GM19239 (cell line): Measurements from ENCODE around the gene EXOC6B.

Source experiments
- DNase-seq: peaks from one replicate; pipeline ENCODE4 v3.0.0; 2011; ENCODE audit warnings: low spot score; ENCODE audit not compliant: insufficient read length
- FAIRE-seq: peaks from 2 replicates; lab custom pipeline; 2011; peaks lifted over from hg19 to GRCh38; lab: Jason Lieb, UNC

The EXOC6B gene

GRCh38 chr2:72157871-72158771 is 667.7 kb downstream of the EXOC6B start:
- DNase-seq: no peak
- FAIRE-seq: no peak

- DNase-seq (no peak), FAIRE-seq (no peak)
Observed at GRCh38 chr2:72156872-72157271, 669.0 kb downstream of the EXOC6B start.

DNA sequence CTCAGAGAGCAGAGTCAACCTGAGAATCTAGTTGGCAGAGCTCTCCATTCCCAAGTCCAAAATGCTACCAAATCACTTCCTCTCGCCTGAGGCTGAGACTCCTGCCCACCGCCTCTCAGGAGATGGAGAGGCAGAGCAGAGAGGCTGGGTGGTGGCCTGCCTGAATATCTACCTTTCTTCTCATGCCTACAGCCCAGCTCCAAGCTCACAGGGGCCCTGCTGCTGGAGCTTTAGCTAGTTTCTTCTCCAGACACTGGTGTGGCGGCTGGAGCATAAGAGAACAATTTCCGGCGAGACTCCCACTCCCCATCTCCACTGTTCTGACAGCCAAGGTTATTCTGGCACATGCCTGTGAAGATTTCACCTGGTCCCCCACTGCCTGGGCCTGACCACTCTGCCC is 670.1 kb downstream of the EXOC6B start:
- FAIRE-seq: no peak
- DNase-seq: no peak

GRCh38 chr2:72155151-72155550 is 670.7 kb downstream of the EXOC6B start:
- DNase-seq: no peak
- no peak for FAIRE-seq

- DNase-seq (no peak), FAIRE-seq (no peak)
Observed at GRCh38 chr2:72154386-72154975, 671.4 kb downstream of the EXOC6B start.

DNA sequence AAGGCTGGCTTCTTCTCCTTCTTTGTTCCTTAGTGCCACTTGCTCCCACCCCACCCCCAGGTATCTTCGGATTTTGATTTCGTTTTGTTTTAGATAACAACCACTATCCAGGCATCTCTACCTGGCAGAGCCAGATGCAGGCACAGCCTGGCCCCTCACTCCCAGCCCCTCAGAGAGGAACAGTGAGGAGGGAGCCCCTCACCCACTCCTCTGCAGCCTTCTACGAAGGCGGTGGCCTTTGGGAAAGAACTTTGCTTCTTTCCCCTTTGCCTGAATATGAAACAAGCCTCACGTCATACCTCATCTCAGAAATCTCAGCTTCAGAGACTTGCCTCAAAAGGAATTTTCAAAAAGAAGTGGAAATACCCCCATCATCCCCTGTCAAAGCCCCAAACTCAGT is 671.9 kb downstream of the EXOC6B start:
- FAIRE-seq: no peak
- DNase-seq: no peak

- FAIRE-seq: no peak
- no peak for DNase-seq
Observed at GRCh38 chr2:72153026-72153791, 672.6 kb downstream of the EXOC6B start.

DNA sequence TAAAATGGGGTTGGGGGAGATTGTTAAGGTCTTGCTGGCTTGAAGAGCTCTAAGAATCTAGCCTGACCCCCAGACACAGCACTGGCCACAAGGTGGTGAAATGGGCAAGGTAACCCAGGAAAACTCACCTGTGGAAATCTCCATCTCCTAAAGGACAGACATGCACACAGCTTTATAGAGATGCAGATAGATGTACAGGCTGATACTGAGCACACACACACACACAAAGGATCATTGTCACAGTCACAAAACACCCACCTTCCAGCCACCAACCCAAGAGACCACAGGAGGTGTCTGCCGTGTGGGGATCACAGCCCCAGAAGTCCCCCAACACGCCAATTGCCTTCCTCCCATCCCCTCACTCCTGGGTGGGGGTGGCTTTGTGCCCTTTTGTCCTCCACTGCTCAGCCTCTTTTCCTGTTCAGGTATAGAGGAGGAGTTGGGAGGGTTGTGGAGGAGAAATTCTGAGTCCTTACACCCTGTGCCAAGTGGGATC is 674.9 kb downstream of the EXOC6B start:
- no peak for DNase-seq
- no peak for FAIRE-seq

DNA sequence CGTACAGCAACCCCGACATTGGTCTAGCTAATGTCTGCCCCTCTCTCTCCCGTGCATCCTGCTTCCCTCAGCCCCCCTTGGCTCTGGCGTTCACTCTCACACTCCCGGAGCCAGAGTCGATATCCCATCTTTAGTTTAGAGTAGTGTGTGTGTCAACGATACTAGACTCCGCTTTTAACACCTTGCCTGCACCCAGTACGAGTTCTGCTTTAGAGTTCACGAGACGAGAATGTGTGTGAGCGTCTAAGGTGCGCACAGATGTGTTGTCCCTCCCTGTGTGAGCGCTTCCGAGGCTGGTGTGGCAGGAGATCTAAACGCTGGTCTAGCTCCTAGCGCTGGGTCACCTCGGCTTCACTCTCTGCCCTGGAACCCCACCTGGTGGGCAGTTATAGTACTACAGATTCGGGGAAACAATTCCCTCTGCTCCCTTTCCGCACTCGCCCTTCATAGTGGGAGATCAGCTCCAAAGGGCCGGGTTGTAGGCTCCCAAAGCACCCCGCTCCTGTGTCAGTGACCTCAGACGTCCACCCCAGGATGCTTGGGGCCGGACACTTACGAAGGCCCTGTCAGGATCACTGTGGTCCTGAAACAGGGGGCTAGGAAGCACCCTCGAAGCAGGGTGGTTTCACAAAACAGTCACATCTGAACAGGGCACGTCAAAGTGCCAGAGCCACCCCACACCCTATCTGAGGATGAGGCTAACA is 675.5 kb downstream of the EXOC6B start:
- FAIRE-seq (no peak), DNase-seq (peak; percentile 90)

DNA sequence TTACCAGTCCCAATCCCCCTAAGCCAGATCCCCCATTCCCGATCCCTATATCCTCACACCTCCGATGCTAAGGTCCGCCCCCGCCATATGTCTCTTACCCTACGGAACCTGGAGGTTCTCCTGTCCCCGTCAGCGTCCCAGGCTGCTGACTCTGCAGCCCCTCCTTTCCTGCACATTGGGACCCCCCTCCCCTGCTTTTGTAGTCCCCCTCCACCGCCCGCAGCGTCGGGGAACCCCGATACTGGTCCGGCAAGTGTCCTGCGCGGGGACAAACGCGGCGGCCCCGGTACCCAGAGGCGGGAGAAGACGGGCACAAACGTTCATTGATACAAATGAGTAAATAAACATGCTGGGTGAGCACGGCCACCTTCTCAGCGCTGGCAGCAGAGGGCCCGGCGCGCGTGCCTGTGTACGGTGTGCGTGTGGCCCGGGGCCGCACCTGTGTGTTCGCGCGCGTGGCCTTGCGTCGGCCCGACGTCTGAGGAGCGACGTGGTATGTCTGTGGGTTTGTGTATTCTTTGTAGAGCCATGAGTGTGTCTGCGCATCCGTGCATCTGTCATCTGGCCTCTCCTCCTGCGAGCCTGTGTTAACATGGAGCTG is 676.2 kb downstream of the EXOC6B start:
- no peak for FAIRE-seq
- DNase-seq: no peak

- FAIRE-seq: no peak
- DNase-seq: no peak
Observed at GRCh38 chr2:72148837-72149555, 676.8 kb downstream of the EXOC6B start.

GRCh38 chr2:72148003-72148836 is 677.6 kb downstream of the EXOC6B start:
- FAIRE-seq (no peak), DNase-seq (no peak)

DNA sequence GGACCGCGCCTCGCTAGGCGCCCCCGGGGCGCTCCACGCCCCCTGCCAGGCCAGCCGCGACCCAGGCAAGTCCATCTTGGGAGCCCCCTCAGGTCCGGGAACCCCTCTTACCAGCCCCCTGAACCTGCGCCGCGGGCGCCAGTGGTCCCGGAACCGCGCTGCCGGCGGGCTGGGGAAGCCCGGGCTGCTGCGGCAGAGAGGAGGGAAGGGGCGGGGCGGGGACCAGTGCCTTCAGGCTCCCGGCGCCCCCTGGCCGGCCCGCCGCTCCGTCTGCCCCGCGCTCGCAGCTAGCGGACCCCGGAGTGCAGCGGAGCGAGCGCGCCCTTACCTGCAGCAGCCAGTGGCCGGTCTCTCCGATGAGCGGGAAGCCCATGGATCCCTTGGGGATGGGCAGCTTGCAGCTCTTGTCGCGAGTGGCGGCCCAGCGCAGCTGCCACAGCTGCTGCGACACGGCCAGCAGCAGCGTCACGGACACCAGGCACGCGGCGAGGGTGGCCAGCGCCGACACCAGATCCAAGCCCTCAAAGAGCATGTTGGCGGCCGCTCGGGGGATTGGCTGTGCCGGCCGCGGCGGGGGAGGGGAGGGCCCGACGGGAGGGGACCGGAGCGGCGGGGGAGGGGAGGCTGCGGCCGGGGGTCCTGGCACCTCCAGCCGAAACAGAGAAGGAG is 678.4 kb downstream of the EXOC6B start, which contains the start of gene CYP26B1:
Gene CYP26B1, minus strand, starts transcription at position 560 of the 669 bp plus-strand sequence. Its CDS starts 28 bp downstream, at position 532.
- FAIRE-seq: no peak
- no peak for DNase-seq

DNA sequence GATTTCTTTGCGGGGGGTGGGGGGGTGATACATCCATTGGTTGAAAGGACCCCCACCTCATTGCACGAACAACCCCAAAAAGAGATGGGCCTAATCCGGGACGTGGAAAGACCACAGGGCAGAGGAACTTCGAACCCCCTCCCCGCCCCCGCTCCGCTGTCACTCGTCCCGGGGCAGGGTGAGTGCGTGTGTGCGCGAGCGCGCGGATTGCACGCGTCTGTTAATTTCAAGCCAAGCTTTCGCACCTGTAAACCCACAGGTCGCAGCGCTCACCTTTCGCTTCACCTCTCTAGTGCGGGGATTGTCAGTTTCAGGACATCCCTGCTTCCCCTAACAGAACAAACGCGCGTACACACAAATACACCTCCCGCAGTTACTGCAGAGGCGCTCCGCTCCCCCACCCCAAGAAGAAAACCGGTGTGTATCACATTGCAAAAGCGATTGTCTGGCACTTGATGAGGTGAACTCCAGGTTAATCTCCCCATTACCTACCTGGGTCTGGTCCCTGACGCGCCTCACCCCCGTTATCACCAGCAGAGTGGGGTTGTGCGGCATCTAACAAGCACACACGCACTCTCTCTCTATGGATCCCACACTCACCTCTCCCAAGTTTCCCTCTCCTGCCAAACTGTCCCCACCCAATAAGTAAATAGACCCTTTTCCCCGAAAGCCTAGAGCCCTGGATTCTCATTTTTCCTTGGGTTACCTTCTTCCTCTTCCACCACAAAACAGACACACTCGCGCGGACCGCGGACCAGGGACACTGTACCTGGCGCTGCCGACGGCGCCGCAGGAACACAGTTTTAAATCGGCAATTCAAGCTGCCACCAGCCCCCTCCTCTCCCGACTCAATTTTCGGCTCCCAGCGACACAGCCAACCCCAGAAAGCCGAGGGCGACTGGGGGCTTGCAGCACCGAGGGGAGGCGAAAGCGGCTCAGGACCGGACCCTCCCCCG is 679.2 kb downstream of the EXOC6B start:
- FAIRE-seq: no peak
- no peak for DNase-seq

DNA sequence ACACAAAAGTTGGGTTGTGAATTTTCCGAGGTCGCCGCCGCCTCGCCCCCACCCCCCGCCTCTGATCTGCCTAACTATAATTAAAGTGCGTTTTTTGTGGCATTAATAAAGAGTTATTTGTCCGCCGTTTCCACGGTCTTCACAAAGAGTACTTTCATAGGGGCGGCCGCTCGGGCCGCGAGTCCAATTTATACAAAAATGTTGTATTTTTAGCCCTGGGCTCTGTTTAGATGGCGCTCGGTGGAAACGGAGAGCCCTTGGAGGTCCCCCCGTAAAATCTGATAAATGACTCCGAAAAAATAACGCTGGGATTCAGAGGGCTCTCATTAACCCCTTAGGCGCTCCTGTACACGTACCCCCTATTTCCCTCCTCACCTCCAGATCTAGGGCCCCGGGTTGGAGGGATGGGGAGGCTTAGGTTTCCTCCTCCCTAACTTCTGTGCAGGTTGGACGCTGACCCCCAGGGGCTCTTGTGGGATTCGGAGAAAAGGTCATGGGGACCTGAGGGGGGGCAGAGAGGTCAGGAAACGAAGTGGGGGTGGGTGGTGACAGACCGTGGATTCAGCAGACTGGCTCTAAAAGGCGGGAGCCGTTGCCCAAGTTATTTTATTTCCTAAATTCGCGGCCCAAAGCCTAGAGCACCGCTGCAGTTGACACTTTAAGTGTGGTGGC is 680.0 kb downstream of the EXOC6B start:
- no peak for FAIRE-seq
- no peak for DNase-seq

GRCh38 chr2:72145289-72145657 is 680.6 kb downstream of the EXOC6B start:
- DNase-seq (no peak), FAIRE-seq (no peak)
